GM12801 (cell line): ENCODE results near the gene ZNF239.

Experiments used
- CTCF ChIP-seq: IDR thresholded peaks from one replicate; pipeline ENCODE4 v1.5.1; 2011; ENCODE audit warnings: control low read depth; ENCODE audit not compliant: insufficient read length; ENCODE audit errors: extremely low read depth

The ZNF239 gene

GRCh38 chr10:43591303-43591904, 17.0 kb upstream of the ZNF239 start:
- no peak for TF ChIP-seq CTCF

GRCh38 chr10:43585981-43586729, 11.7 kb upstream of the ZNF239 start:
- TF ChIP-seq CTCF, result no peak

- no peak for TF ChIP-seq CTCF
Observed at GRCh38 chr10:43585046-43585445, 10.6 kb upstream of the ZNF239 start.

- TF ChIP-seq CTCF, result no peak
Observed at GRCh38 chr10:43584051-43584450, 9.6 kb upstream of the ZNF239 start.

- no peak for TF ChIP-seq CTCF
Observed at GRCh38 chr10:43576580-43576979, 2.2 kb upstream of the ZNF239 start.

GRCh38 chr10:43576062-43576461, 1.6 kb upstream of the ZNF239 start:
- no peak for TF ChIP-seq CTCF

- TF ChIP-seq CTCF, result no peak
Observed at GRCh38 chr10:43574906-43575305, 490 bp upstream of the ZNF239 start.
